KG1 (cell line): ENCODE results near the gene PTCD1.
A peak's percentile ranks its signal among the peaks of the same experiment; 100 is the strongest.

ENCODE experiments used
- DNase-seq: peaks from one replicate; lab custom pipeline; 2025; lab: John Stamatoyannopoulos, UW

Gene PTCD1

GRCh38 chr7:99408379-99409191 is 30.0 kb downstream of the PTCD1 start, which contains the start of the genes BUD31 and PDAP1:
Gene BUD31 (plus strand): TSS chr7:99408969. CDS start chr7:99411093, 2,124 bp downstream.
Gene PDAP1 (minus strand): TSS chr7:99408597. CDS start chr7:99408548, 49 bp downstream.
- peak; percentile 61 for DNase-seq

- DNase-seq = no peak
These were observed 30.7 kb downstream of the PTCD1 start for GRCh38 chr7:99407872-99408378.

- no peak for DNase-seq
These were observed 32.0 kb downstream of the PTCD1 start for GRCh38 chr7:99406557-99406956.

- DNase-seq = no peak
These were observed 33.6 kb downstream of the PTCD1 start for GRCh38 chr7:99404977-99405320.

GRCh38 chr7:99404235-99404976 is 34.2 kb downstream of the PTCD1 start:
- no peak for DNase-seq

- no peak for DNase-seq
These were observed 34.8 kb downstream of the PTCD1 start for GRCh38 chr7:99403764-99404163.

- DNase-seq = no peak
These were observed 35.7 kb downstream of the PTCD1 start for GRCh38 chr7:99402854-99403253.

- DNase-seq = no peak
These were observed 39.0 kb downstream of the PTCD1 start for GRCh38 chr7:99399597-99399996.

GRCh38 chr7:99398891-99399445 is 39.6 kb downstream of the PTCD1 start:
- DNase-seq = no peak

GRCh38 chr7:99397297-99397983 is 41.2 kb downstream of the PTCD1 start:
- no peak for DNase-seq

GRCh38 chr7:99396418-99397296 is 41.9 kb downstream of the PTCD1 start:
- no peak for DNase-seq

GRCh38 chr7:99395616-99396327 is 42.8 kb downstream of the PTCD1 start:
- DNase-seq = no peak

GRCh38 chr7:99394188-99394502 is 44.5 kb downstream of the PTCD1 start:
- DNase-seq = no peak

- DNase-seq = no peak
These were observed 45.0 kb downstream of the PTCD1 start for GRCh38 chr7:99393355-99394187.

- no peak for DNase-seq
These were observed 45.8 kb downstream of the PTCD1 start for GRCh38 chr7:99392659-99393354.

- no peak for DNase-seq
These were observed 46.6 kb downstream of the PTCD1 start for GRCh38 chr7:99392046-99392445.

- no peak for DNase-seq
These were observed 47.5 kb downstream of the PTCD1 start for GRCh38 chr7:99390941-99391602.

- DNase-seq = no peak
These were observed 48.8 kb downstream of the PTCD1 start for GRCh38 chr7:99389772-99390171.

GRCh38 chr7:99387912-99388311 is 50.7 kb downstream of the PTCD1 start:
- no peak for DNase-seq
